GM21825 (cell line): Measurements from ENCODE around the gene ACTR3C.
"Not testable (repeated sequence)": the region's sequence is repeated elsewhere in the genome, so short reads cannot be mapped to it uniquely, and the experiment has no call there.

Experiments used
- ATAC-seq: cut with Tn5 transposase; IDR thresholded peaks from one replicate; pipeline ENCODE4 v1.9.1; 2021; ENCODE audit warnings: mild to moderate bottlenecking, moderate library complexity; ENCODE audit not compliant: unreplicated experiment

The ACTR3C gene

GRCh38 chr7:150337179-150337578 is 13.8 kb upstream of the ACTR3C start:
- no peak for ATAC-seq

DNA sequence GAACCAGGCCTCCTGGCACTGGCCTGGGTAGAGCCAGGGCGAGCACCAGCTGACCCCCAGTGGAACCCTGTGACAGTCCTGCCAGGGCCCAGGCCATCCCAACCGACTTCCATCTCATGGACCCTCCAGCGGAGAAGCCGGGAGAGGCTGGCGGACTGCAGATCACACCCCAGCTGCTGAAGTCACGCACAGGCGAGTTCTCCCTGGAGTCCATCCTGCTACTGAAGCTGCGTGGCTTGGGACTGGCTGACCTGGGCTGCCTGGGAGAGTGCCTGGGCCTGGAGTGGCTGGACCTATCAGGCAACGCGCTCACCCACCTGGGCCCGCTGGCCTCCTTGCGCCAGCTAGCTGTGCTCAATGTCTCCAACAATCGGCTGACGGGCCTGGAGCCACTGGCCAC is 13.4 kb upstream of the ACTR3C start:
- no peak for ATAC-seq

- no peak for ATAC-seq
These were observed 12.4 kb upstream of the ACTR3C start for GRCh38 chr7:150335774-150336112.

GRCh38 chr7:150335108-150335773 is 11.9 kb upstream of the ACTR3C start:
- no peak for ATAC-seq

GRCh38 chr7:150334108-150334507 is 10.8 kb upstream of the ACTR3C start:
- ATAC-seq: no peak

GRCh38 chr7:150333659-150334058 is 10.3 kb upstream of the ACTR3C start:
- no peak for ATAC-seq

DNA sequence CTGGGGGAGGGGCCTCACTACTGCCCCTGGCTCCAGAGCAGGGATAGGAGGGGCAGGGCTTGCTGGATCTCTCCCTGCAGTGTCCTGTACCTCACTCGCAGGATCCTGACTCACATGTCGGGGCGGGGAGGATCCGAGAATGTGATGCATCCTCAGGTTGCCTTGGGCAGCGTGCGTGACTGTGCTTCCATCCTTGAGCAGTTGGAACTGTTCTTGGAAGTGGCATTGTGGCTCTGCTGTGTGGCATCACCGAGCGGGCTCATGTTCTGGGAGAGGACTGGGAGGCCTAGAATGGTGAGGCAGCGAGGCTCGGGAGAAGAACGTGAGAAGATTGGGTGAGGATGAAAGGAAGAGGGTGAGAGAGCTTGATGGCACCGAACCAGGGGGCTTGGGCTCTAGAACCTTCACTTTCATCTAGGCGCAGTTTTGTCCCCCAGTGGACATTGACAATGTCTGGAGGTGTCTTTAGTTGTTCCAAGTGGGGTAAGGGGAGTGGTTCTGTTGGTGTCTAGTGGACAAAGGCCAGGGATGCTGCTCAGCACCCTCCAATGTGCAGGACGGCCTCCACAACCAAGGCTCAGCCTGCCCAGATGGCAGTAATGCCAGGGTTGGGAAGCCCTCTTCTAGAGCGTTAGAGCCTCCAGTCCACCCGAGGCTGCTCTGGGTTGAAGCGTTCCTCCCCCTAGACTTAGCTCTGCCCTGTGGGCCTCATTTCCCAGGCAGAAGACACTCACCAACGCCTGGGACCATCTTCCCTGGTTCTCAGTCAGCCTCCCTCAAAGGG is 9.7 kb upstream of the ACTR3C start:
- ATAC-seq: no peak

DNA sequence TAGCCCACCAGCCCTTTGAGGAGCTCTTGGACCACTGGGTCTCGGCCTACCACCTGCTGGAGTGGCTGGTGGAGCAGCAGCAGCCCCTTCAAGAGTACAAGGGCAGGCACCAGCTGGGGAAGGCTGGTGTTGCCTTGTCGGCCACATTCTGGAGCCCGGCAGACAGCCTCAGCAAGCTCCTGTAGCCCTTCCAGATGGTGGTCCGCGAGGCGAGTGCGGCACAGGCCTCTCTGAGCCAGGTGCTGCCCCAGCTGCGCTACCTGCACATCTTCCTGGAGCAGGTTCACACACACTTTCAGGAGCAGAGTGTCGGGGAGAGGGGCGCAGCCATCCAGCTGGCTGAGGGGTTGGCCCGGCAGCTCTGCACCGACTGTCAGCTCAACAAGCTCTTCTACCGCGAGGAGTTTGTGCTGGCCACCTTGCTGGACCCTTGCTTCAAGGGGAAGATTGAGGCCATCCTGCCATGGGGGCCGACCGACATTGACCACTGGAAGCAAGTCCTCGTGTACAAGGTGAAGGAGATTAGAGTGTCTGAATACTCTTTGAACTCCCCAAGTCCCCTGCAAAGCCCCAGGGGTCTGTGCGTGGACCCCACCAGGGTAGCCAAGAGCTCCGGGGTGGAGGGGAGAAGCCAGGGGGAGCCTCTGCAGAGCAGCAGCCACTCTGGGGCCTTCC is 7.0 kb upstream of the ACTR3C start:
- no peak for ATAC-seq

DNA sequence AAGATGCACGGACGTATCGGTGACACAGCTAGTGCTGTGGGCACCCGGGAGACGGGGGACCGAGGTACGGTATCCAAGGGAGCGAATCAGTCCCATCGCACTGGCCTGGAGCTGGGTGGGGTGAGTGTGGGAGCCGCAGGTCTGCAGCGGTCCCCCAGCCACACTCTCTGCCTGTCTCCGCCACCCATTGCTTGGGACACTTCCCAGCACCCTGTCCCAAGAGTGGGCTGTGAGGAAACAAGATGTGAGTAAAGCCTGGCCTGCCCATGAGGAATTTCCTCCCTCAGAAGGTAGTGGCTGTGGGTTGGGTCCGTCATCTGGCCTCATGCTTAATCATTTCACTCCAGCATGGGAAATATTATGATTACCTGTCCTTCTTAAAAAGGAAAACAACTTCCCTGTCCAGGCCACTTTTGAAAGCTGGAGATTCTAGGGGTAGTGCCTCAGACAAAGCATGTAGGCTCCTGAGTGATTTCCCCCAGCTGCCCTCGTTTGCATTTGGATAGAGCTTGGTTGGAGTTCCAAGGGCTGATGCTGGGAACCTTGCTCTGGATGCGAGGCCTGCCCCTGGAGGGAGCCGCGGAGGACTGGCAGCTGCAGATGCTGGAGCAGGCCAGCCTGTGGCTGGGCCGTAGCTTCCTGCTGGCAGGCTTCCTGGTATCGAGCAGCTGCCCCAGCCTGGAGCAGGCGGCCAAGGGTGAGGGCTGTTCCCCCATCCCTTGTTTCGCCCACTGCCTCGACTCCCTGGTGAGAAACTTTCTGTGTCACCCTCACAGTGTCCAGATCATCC is 6.2 kb upstream of the ACTR3C start:
- ATAC-seq: no peak

DNA sequence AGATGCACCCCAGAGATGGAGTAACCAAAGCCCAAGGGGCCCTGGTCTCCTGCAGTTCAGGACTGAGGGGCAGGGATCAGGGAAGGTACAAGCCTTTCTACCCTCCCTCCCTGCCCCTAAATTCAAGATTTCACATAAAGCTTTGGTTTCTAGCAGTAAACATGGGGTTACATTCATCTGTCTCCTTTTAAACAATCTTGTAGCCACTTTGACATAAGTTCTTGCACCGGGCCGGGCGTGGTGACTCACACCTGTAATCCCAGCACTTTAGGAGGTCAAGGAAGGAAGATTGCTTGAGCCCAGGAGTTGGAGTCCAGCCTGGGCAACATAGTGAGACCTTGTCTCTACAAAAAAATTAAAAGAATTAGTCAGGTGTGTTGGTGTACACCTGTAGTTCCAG is 4.0 kb upstream of the ACTR3C start:
- ATAC-seq: no peak

DNA sequence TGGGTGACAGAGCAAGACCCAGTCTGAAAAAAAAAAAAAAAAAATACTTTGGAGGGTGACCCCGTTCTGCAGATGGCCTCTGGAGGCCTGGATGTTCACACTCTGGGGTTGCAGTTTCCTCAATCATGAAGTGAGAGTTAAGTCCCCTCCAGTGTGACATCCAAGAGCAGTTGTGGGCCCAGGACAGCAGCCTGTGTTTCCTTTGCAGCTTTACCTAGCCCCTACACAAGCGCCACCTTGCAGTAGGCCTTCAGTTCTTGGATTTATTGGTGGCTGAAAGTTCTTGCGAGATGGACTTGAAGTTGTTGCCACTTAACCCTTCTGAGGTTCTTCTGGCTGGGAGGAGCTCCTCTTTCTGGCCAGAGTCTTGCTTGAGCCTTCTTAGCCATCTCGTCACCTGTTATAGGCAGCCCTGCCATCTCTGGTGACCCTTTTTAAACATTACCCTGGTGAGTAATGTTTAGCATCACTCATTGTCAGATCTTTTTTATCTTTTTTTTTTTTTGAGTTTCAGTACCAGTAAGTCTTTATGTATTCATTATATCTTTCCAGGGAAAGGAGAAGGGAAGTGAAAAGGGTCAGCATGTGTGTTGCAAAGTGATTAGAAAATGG is 3.4 kb upstream of the ACTR3C start:
- ATAC-seq: no peak

DNA sequence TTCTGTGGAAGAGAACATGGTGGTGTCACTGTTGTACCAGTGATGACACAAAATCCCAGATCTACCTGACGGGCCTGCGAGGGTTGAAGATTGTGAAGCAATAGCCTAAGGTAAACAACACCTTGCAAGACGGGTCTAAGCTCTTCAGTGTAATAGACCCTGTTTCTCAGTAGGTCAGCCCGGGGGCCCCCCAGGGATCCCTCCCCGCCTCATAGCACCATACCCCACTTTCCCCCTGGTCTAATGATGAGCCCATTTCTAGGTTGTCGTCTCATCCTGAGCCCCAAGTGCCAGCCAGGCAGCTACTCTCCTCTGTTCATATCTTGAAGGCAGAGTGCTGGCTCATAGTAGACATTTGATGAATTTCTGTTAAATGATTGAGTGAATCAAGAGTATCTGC is 2.6 kb upstream of the ACTR3C start:
- no peak for ATAC-seq

DNA sequence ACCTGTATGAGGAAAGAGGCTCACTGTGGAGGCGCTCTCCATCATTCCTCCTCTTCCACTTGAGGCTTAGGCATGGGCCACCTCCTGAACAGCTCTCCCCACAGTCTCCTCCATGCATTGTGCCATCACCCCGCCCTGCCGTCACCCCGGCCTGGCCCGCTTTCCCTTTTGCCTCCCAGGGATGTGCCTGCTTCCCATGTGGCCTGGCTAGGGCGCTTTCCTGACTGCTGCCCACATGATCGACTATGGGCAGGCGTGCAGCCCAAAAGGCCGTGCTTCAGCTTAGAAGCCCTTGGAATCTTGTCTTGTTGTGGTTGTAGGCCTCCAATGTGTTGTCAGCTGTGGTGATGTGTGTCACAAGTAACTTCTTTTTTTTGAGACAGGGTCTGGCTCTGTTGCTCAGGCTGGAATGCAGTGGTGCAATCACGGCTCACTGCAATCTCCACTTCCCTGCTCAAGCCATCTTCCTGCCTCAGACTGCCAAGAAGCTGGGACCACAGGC is 1.8 kb upstream of the ACTR3C start:
- ATAC-seq: no peak

DNA sequence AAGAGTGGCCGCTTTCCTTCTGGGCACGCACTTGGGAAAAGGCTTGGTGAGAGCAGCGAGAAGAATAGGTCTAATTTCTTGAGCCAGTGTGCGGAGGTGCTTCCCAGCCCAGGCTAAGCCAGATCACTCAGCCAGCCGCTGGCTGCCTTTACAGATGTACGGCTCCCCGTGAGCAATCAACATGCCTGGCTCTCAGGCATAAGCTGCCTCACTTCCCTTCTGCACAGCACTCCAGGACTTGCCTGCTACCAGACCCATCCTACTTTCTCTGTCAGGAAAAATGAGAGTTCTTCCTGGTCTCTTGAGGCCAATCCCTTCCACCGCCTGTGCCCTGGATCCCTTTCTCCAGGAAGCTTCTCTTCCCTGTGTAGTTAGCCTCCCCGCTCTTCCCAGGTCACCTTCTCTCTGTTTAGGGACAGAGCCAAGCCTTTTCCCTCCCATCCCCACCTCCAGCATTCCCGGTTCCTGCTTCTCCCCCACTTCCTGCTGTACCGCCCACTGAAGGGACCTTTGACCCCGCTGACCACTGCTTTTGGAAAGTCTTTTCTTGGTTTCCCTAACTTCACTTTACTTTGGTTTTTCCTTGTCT is 1.1 kb upstream of the ACTR3C start:
- ATAC-seq: no peak

DNA sequence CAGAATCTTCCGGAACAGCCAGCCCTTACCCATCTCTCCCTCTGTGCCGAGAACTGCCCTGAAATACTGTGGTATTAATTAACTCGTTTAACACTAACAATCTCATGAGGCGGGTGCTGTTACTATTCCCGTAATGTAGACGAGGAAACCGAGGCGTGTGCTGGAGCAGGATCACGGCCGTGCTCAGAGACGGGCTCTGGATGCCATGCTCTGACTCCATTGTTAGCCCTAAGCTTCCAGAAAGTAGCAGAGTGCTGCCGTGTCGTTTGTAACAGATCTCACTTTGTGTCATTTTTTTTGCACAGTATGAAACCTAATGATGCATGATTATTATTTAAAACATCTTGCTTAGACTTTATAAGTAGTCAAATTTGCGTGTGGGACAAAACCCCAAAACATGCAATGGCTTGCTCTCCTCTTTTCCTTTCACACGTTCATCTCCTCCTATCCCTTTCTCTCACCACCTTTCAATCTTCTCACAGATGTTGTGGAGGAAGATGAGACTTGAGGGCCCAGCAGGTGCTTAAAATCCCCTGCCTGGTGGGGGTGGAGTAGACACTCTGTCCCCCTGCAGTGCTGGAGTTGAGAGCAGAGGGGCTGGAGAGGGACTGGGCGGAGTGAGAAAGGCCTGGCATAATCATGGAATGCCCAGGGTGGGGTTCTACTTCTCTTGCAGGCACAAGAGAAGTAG is 482 bp upstream of the ACTR3C start:
- no peak for ATAC-seq

- no peak for ATAC-seq
These were observed 1.1 kb downstream of the ACTR3C start for GRCh38 chr7:150322114-150322832.

DNA sequence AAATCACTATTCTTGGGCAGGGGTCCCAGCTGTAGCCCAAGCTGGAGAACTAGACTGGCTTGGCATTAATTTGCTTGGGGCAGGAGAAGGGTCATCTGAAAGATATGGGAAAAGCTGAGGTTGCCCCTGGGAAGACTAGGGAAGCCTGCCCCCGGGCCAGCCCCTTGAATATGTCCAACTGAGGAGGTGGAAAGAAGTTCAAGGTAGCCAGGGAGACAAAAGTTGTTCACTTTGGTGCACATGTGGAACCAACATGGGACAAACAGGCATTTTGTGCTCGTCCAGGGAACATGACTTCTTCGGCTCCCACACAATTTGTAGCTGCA is 1.6 kb downstream of the ACTR3C start:
- no peak for ATAC-seq

- ATAC-seq: no peak
These were observed 5.4 kb downstream of the ACTR3C start for GRCh38 chr7:150317748-150318444.

GRCh38 chr7:150316987-150317386 is 6.4 kb downstream of the ACTR3C start:
- not testable (repeated sequence) for ATAC-seq
